ENCODE results near the gene CTSF.
"Not testable (repeated sequence)": the region's sequence is repeated elsewhere in the genome, so short reads cannot be mapped to it uniquely, and the experiment has no call there.

Gene CTSF

GRCh38 chr11:66598993-66599392 lies 30.6 kb upstream of the CTSF start:
- peaks cover 20% of the 10 kb centered on the region for H3K4me1 Mint-ChIP-seq
- DNase-seq (ENCODE audit: low spot score in 2 of 2) = no peak
- peaks cover 2% of the 10 kb centered on the region for H3K36me3 Mint-ChIP-seq
- no peak overlapping the region for H3K4me3 Mint-ChIP-seq
- H3K9me3 Mint-ChIP-seq = no peaks in the 10 kb centered on the region
- H3K27ac Mint-ChIP-seq = no peak overlapping the region
- H3K27me3 Mint-ChIP-seq = no peaks in the 10 kb centered on the region
- ATAC-seq (ENCODE audit: low read depth) = no peak

GRCh38 chr11:66595245-66595904 lies 27.0 kb upstream of the CTSF start:
- Mint-ChIP-seq H3K9me3 (no peaks in the 10 kb centered on the region), H3K36me3 (no peaks in the 10 kb centered on the region), H3K4me3 (peak overlapping the region; percentile 56), H3K4me1 (peaks cover 23% of the 10 kb centered on the region), H3K27me3 (no peaks in the 10 kb centered on the region), H3K27ac (peak overlapping the region; percentile 95)
- ATAC-seq (ENCODE audit: low read depth) = no peak
- no peak for DNase-seq (ENCODE audit: low spot score in 2 of 2)

- peak overlapping the region; percentile 95 for H3K27ac Mint-ChIP-seq
- H3K4me3 Mint-ChIP-seq = peak overlapping the region; percentile 99
- peaks cover 22% of the 10 kb centered on the region for H3K4me1 Mint-ChIP-seq
- ATAC-seq (ENCODE audit: low read depth) (no peak), DNase-seq (ENCODE audit: low spot score in 2 of 2) (no peak)
- H3K27me3 Mint-ChIP-seq = no peaks in the 10 kb centered on the region
- H3K9me3 Mint-ChIP-seq = no peaks in the 10 kb centered on the region
- no peaks in the 10 kb centered on the region for H3K36me3 Mint-ChIP-seq
Measured at GRCh38 chr11:66593650-66594049, 25.2 kb upstream of the CTSF start.

- peaks cover 22% of the 10 kb centered on the region for H3K4me1 Mint-ChIP-seq
- no peaks in the 10 kb centered on the region for H3K9me3 Mint-ChIP-seq
- no peaks in the 10 kb centered on the region for H3K27me3 Mint-ChIP-seq
- ATAC-seq (ENCODE audit: low read depth) (no peak), DNase-seq (ENCODE audit: low spot score in 2 of 2) (no peak)
- H3K4me3 Mint-ChIP-seq = peak overlapping the region; percentile 99
- H3K27ac Mint-ChIP-seq = peak overlapping the region; percentile 95
- no peaks in the 10 kb centered on the region for H3K36me3 Mint-ChIP-seq
Measured at GRCh38 chr11:66593303-66593635, 24.9 kb upstream of the CTSF start.

- peak within 1 kb of the TSS; percentile 95 for H3K27ac Mint-ChIP-seq
- ATAC-seq (ENCODE audit: low read depth) (peak; percentile 95), DNase-seq (ENCODE audit: low spot score in 2 of 2) (peak; percentile 94 to 97)
- no peaks in the 10 kb centered on the region for H3K27me3 Mint-ChIP-seq
- H3K4me1 Mint-ChIP-seq = peaks cover 22% of the 10 kb centered on the region
- H3K4me3 Mint-ChIP-seq = peak within 1 kb of the TSS; percentile 99
- H3K36me3 Mint-ChIP-seq = no peaks in the 10 kb centered on the region
- H3K9me3 Mint-ChIP-seq = no peaks in the 10 kb centered on the region
Measured at GRCh38 chr11:66592457-66593302, 24.3 kb upstream of the CTSF start, which contains the start of the genes CCDC87 and CCS. Gene CCDC87, minus strand, starts transcription at chr11:66593063. Its CDS starts 48 bp downstream, at chr11:66593015. Gene CCS, plus strand, starts transcription at chr11:66593185. Its CDS starts 77 bp downstream, at chr11:66593262.

- no peak overlapping the region for H3K27ac Mint-ChIP-seq
- ATAC-seq (ENCODE audit: low read depth) (no peak), DNase-seq (ENCODE audit: low spot score in 2 of 2) (no peak)
- H3K4me1 Mint-ChIP-seq = peaks cover 22% of the 10 kb centered on the region
- no peak overlapping the region for H3K4me3 Mint-ChIP-seq
- H3K27me3 Mint-ChIP-seq = no peaks in the 10 kb centered on the region
- no peaks in the 10 kb centered on the region for H3K9me3 Mint-ChIP-seq
- no peaks in the 10 kb centered on the region for H3K36me3 Mint-ChIP-seq
Measured at GRCh38 chr11:66591175-66591574, 22.8 kb upstream of the CTSF start.

GRCh38 chr11:66589996-66590675 lies 21.7 kb upstream of the CTSF start:
- Mint-ChIP-seq H3K4me3 (no peak overlapping the region), H3K4me1 (peaks cover 14% of the 10 kb centered on the region), H3K36me3 (no peaks in the 10 kb centered on the region), H3K9me3 (no peaks in the 10 kb centered on the region), H3K27ac (no peak overlapping the region), H3K27me3 (no peaks in the 10 kb centered on the region)
- DNase-seq (ENCODE audit: low spot score in 2 of 2) = no peak
- ATAC-seq (ENCODE audit: low read depth) = no peak

GRCh38 chr11:66589315-66589714 lies 20.9 kb upstream of the CTSF start:
- H3K36me3 Mint-ChIP-seq; H3K27ac Mint-ChIP-seq; H3K9me3 Mint-ChIP-seq; ATAC-seq (ENCODE audit: low read depth); H3K27me3 Mint-ChIP-seq; DNase-seq (ENCODE audit: low spot score in 2 of 2); H3K4me1 Mint-ChIP-seq; H3K4me3 Mint-ChIP-seq: not testable (repeated sequence)

- no peak overlapping the region for H3K27ac Mint-ChIP-seq
- peaks cover 6% of the 10 kb centered on the region for H3K9me3 Mint-ChIP-seq
- H3K36me3 Mint-ChIP-seq = peaks cover 1% of the 10 kb centered on the region
- H3K27me3 Mint-ChIP-seq = no peaks in the 10 kb centered on the region
- DNase-seq (ENCODE audit: low spot score in 2 of 2) = no peak
- ATAC-seq (ENCODE audit: low read depth) = no peak
- no peak overlapping the region for H3K4me3 Mint-ChIP-seq
- H3K4me1 Mint-ChIP-seq = no peaks in the 10 kb centered on the region
Measured at GRCh38 chr11:66586136-66586535, 17.7 kb upstream of the CTSF start.

- H3K27me3 Mint-ChIP-seq; ATAC-seq (ENCODE audit: low read depth); H3K4me1 Mint-ChIP-seq; DNase-seq (ENCODE audit: low spot score in 2 of 2); H3K36me3 Mint-ChIP-seq; H3K27ac Mint-ChIP-seq; H3K9me3 Mint-ChIP-seq; H3K4me3 Mint-ChIP-seq: not testable (repeated sequence)
Measured at GRCh38 chr11:66585447-66585846, 17.0 kb upstream of the CTSF start.

GRCh38 chr11:66582565-66583147 lies 14.2 kb upstream of the CTSF start:
- not testable (repeated sequence) for H3K36me3 Mint-ChIP-seq; H3K4me1 Mint-ChIP-seq; ATAC-seq (ENCODE audit: low read depth); H3K4me3 Mint-ChIP-seq; DNase-seq (ENCODE audit: low spot score in 2 of 2); H3K27me3 Mint-ChIP-seq; H3K9me3 Mint-ChIP-seq; H3K27ac Mint-ChIP-seq

- Mint-ChIP-seq H3K27ac (no peak overlapping the region), H3K4me3 (no peak overlapping the region)
- ATAC-seq (ENCODE audit: low read depth) = no peak
Measured at GRCh38 chr11:66581261-66581660, 12.9 kb upstream of the CTSF start.

GRCh38 chr11:66580803-66581202 lies 12.4 kb upstream of the CTSF start:
- H3K36me3 Mint-ChIP-seq = peaks cover 1% of the 10 kb centered on the region

More at GRCh38 chr11:66581261-66581660, 12.9 kb upstream of the CTSF start:
- Mint-ChIP-seq H3K4me1 (peaks cover 8% of the 10 kb centered on the region), H3K27me3 (peaks cover 2% of the 10 kb centered on the region), H3K9me3 (peaks cover 6% of the 10 kb centered on the region), H3K36me3 (peaks cover 1% of the 10 kb centered on the region)
- DNase-seq (ENCODE audit: low spot score in 2 of 2) = no peak

More at GRCh38 chr11:66580803-66581202, 12.4 kb upstream of the CTSF start:
- no peak for ATAC-seq (ENCODE audit: low read depth)
- Mint-ChIP-seq H3K27me3 (peaks cover 4% of the 10 kb centered on the region), H3K4me1 (peaks cover 8% of the 10 kb centered on the region), H3K27ac (no peak overlapping the region), H3K9me3 (peaks cover 6% of the 10 kb centered on the region), H3K4me3 (no peak overlapping the region)
- DNase-seq (ENCODE audit: low spot score in 2 of 2) = no peak

All from memory B cell (primary cell).